SK-N-DZ (cell line): ENCODE results near the gene LGMN.

Source experiments
- DNase-seq: peaks from one replicate; pipeline ENCODE4 v3.0.0-alpha.2; 2015; ENCODE audit warnings: low spot score

The LGMN gene

DNA sequence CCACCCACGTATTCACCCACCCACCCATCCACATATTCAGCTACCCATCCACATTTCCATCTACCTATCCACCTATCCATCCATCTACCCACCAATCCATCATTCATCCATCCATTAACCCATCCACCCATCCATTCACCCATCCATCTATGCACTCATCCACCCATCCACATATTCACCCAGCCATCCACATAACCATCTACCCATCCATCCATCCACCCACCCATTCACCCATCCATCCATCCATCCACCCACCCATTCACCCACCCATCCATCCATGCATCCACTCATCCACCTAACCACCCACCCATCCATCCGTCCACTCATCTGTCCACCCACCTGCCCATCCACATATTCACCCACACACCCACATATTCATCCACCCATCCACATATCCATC is 70.5 kb downstream of the LGMN start:
- no peak for DNase-seq

DNA sequence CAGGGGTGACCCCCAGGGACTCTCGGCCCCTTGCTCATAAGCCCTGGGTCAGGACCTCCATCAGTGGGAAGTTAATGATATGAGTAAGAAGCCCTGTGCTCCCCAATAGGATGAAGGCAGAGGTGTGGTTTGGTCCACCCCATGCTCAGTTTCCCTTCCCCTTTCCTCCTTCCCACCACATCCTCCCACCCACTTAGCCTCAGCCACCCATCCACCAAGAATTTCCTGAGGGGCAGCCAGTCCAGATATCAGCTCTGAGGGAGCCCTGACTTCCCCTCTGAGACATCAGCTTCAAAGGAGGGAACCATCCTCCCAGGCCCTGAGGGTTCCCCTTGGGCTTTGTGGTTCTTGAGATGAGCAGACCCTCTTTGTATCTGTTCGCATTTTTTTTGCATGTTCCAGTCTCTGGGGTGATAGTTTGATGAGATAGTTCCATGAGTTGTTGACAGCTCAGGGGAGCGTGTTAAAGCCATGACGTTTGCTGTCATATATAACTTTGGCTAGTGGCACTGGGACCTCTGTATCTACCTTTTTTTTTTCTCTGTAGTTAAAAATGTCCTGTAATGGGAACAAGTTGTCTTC is 71.2 kb downstream of the LGMN start:
- DNase-seq = no peak

DNA sequence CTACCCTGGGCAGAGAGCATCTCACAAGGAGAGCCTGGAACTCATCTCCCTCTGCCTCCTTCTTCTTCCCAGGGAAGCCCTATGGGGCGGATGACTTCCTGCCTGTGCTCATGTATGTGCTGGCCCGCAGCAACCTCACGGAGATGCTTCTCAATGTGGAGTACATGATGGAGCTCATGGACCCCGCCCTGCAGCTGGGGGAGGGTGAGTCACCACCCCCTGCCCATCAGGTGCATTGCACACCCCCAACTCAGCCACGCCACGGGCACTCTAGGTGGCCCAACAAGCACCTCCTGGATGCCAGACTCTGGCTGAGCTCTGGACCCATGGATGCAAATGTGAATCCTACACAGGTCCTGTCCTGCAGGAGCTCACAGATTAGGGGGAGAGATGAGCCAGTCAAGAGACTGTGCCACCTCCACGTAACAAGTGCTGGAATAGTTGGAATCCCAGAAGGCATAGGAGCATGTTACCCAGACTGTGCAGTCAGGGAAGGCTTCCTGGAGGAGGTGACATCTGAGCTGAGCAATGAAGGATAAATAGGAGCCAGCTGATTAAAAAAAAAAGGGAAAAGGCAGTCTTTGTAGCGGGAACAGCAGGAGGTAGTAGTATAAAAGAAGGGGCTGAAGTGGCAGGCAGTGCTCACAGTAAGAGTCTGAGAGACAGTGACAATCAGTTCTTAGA is 71.9 kb downstream of the LGMN start:
- DNase-seq = no peak

DNA sequence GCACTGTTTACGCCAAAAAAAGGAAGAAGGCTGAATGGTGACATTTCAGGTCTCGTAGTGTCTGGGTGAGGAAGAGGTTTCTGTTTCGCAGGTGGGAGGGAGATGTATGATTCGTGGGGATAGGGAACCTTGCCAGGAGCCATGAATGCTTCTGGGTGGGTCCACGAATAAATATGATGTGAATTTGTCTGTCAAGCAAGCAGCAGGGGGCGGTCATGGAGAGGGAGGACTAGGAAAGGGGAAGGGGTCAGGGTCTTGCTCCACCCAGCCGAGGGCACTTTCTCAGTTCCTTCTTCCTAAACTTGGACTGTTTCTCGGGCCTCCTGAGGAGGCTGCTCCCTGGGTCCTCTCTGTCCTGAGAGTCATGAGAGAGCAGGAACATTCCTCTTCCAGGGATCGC is 72.5 kb downstream of the LGMN start:
- DNase-seq = no peak

DNA sequence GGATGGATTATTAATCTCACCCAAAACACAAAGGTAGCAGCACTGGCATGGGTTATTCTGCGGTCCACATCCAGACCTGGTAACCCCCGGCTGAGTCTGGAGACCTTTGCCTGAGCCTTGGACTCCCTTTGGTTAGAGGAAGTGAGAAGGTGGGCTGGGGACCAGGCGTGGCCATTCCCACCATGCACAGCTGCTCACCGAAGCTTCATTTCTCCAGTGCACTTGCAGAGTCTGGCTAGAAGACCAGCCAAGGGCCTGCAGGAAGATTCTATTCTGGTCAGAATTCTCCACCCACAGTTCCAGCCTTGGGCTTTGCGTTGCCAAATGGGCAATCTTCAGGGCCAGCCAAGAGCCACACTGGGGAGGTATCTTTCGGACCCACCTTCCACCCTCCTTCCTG is 73.0 kb downstream of the LGMN start:
- DNase-seq = no peak

DNA sequence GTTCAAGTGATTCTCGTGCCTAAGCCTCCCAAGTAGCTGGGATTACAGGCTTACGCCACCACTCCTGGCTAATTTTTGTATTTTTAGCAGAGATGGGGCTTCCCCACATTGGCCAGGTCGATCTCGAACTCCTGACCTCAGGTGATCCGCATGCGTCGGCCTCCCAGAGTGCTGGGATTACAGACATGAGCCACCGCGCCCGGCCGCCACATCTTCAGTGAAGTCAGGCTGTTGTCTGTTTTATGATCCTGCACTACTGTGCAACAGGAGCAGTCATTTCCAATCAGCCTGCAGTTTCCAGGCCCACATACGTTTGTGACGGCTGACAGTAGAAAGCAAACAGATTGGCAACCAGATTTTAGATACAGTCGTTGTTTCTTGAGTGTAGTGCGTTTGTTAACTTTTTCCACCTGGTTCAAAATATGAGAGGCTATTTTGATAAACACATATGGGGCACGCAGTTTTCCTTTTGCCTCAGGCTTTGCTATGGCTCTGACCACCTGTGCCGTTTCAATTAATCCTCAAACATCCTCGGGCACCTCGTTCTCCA is 74.8 kb downstream of the LGMN start:
- DNase-seq = no peak

DNA sequence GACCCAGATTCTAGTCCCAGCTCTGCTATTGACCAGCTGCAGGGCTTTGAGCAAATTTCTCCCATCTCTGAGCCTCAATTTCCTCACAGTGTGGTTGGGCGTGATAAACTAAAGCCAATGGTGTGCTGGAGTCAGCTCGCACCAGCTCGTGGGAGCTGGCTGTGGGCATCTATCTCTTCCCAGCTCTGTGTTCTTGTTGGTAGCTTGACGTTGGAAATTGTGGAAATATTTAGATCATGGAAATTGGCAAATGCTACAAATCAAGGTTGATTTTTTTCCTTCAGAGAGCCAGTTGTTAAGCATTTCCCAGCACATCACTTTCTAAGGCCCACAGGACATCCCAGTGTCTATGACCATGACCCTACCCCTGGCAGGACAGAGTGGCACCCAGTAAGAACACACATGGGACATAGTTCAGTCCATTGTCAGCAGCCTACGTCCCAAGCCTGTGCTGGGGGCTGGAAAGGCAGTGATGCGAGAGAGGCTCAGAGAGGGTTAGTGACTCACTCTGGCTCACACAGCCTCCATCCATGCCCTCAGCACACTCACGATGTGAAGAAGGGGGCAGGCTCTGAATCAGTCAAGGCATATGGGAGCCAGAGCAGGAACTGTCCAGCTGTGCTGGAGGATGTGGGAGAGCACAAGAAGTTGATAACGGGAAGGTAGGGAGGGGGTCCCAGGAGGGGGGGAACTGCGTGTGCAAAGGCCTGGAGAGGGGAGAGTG is 77.6 kb downstream of the LGMN start:
- DNase-seq = no peak

DNA sequence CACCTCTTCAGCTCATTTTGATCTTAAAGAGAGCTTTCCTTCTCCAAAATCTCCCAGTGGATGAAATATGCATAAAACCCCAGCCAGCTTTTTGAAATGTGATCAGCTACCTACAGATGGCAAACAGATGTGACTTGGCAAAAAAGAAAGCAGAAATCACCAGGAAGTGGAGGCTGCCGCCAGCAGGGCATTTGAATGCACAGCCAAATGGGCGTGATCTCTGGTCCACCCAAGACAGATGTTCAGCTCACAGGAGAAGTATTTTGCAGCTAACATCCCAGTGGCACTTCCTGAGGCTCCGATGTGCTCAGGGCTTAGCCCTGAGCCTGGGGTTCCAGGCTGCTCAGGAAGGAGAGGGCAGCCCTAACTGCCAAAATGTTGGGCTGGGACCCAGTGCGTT is 78.3 kb downstream of the LGMN start:
- no peak for DNase-seq

DNA sequence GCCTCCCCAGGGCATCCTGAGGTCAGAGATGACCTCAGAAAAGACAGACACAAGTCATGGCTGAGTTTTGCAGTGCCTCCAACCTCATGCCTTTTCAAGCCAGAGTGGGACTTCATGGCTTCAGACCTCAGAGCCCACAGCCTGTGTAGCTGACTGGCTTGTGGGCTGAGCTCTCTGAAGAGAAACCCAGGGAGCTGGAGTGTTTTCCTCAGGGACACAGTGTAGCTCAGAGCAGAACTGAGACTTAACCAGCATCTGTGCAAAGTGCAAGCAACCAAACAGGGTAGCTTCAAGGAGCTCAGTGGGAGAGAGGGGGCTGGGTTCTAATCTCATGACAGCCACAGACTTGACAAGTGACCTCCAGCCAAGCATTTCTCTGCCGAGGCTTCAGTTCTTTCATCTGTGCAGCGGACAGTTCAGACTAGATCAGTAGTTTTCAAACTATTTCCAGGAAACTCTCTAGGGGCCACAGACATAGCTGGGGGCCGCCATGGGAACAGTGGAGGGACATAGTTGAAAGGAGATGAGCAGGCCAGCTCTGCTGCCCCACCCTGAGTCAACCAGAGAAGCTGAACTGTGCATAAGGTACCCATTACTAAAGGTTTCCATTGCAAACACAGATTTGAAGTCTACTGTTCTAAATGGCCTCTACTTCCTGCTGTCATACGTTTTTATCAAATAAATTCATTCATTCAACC is 80.0 kb downstream of the LGMN start:
- DNase-seq = no peak

DNA sequence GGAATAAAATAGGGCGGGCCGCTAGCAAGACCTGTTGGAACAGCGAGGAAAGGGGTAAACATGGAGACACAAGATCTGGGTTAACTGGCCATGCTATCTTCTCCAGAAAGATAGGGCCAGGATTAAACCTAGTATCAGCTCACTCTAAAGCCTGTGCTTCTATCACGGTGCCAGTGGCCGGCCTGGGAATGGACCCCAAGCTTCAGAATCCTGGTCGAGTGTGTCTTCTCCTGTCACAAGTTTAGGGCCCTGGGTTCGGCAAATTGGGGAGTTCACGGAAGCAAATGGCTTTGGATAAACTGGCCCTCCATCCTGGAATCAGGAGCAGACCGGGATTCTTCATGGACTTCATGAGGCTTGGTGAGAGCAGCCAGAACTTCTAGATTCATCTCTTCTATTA is 82.2 kb downstream of the LGMN start:
- no peak for DNase-seq

DNA sequence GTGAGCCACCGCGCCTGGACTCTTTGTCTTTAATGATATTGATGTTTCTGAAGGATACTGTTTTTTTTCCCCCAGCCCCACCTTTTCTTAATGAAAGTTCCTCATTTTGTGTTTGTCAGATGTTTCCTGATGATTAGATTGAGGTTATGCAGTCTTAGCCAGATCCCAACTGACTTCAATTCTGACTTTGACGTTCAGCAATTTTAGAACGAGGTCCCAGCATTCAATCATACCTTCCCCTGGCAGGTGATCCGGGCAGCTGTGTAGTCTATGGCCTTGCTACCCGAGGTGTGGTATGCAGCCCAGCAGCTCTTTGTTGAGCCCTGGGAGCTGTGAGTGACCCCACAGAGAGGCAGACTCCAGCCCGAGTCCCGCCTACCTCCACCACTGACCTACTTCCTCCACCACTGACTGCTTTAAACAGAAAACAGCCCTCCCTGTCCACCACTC is 82.7 kb downstream of the LGMN start:
- DNase-seq = peak; percentile 23

DNA sequence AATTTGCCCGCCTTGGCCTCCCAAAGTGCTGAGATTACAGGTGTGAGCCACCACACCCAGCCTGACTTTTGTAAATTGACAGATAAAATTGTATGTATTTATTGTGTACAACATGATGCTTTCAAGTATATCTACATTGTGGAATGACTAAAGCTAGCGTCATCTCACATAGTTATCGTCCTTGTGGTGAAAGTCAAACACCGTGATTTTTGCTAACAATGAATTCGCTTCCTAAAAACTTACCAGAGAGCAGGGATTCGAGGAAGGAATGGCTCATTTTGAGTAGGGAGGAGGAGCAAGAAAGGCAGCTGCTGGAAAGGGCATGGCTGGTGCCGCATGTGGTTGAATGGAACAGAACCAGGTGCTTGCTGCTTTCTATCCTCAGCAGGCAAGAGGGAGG is 85.4 kb downstream of the LGMN start:
- DNase-seq = no peak

DNA sequence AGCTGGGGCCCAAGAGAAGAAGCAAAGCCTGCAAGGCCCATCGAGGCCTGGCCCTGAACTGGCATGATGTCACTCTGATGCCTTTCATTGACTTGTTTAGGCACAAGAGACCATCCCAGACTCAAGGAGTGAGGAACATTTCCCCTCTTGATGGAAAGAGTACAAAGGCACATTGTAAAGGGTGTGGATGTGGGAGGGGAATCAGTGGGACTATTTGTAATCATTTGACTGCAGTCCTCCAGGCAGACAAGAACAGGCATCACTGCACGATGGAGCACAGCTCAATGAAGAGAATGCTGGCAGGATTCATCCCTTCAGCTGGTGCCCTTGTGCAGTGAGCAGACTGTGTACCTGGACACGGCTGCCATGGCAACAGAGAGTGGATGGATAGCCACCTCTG is 87.9 kb downstream of the LGMN start:
- no peak for DNase-seq

DNA sequence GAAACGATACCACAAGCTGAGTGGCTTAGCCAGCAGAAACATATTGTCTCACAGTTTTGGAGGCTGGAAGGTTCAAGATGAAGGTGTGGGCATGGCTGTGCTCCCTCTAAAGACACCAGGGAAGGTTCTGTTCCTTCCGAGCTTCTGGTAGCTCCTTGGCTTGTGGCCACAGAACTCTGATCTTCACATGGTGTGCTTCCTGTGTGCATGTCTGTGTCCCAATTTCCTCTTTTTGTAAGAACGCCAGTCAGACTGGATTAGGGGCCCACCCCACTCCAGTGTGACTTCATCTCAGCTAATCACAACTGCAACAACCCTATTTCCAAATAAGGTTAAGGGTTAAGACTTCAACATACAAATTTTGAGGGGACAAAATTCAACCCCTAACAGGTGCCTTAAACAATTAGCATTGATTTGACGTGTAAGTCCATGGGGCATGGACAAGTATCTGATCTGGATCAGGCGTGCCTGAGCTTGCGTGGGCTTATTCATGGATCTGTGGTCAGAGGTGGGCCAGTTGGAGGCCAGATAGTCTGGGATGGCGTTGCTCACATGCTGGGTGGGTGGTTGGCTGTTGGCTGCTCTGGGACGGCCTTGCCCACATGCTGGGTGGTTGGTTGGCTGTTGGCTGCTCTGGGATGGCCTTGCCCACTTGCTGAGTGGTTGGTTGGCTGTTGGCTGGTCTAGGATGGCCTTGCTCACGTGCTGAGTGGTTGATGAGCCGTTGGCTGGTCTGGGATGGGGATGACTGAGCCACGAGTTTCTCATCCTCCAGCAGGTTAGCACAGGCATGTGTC is 88.5 kb downstream of the LGMN start:
- DNase-seq = no peak

DNA sequence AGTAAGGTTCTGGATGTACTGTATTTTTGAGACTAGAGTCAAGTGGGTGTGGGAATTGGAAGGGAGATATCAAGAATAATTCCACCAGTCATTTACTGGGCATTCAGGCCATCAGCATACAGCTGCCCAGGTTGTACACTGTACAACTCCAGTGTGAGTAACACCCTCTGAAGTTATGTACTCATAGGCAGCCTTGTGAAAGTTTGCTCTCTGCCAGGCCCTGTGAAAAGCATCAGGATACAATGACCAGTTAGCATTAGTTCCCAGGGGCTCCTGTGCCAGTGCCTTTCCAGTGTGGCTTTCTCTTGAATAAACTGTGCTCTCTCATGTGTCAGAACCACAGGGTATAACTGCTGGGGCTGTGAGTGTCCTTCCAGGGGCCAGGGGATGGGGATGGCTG is 89.7 kb downstream of the LGMN start:
- no peak for DNase-seq

DNA sequence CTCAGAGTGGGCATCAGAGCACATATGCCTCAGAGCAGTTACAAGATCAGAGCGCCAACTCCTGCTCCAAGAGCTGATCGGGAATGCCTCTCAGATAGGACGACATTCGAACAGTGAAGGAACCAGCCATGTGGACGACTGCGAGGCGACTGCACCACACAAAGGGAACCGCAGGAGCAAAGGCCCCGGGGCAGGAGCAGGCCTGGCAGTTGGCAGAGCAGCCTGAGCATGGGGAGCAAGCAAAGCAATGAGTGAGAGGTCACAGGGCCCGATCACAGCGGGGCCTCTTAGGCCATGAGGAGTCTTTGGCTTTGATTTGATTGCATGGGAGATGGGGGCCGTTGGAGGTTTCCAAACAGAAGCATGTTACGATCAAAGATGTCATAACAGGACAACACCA is 90.3 kb downstream of the LGMN start:
- no peak for DNase-seq

DNA sequence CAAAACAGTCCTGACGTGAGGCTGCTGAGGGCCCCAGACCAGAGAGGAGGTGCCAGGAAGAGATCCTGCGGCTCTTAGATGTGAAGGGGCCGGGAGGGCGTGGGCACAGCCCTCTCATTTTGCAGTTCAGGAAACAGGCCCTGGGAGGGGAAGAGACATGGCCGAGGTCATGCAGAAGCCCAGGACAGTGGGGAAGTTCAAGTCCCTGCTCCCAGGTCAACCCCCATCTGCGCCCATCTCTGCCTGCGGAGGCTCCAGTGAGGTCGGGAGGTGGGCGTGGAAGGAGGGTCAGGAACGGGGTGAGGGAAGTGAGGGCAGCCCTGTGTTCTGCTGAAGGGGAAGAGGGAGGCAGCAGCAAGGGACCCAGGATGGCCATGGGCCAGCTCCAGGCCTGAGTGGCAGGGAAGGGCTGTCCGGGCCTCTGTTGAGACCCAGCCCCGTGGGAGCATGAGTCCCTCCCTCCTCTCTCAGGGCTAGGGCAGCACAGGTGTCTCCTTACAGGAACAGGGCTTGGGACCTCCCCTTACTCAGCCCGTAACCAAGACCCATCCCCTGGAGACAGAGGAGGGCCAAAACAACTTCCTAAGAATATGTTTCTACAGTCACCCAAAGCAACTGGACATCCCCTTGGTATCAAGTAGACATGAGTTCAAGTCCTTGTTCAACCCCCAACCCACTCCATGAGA is 90.8 kb downstream of the LGMN start:
- DNase-seq = no peak

DNA sequence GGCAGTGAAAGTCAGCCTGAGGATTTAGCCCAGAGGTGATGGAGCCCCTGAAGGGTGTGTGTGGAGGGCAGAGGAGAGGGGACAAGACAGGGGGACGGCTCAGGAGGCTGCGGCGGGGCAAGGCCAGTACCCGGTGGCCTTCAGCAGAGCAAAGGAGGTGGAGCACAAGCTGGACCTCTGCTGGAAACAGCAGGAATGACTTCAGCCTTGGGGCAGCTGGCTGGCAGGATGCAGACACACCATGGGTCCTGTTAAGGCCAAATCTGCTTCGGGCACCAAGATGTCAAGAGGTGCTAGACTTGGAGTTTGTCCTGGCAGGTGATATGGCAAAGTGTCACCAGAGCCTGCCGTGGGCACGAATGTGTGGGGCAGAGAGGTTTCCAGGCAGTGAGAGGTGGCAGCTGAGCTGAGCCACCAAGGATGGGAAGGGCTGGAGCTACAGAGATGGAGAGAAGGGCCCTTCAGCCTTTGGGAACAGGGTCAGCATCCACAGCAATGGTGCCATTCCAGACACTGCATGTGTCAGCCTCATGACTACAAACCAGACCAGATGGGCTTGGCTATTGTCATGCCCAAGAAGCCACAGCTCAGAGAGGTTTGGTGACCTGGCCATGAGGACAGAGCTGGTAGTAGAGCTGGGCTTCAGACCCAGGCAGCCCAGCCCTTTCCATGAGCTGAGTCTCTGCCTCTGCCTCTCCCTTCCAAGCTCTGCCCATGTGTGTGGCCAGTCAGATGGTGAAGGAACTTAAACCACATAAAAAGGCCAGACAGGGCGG is 91.9 kb downstream of the LGMN start:
- DNase-seq = no peak

DNA sequence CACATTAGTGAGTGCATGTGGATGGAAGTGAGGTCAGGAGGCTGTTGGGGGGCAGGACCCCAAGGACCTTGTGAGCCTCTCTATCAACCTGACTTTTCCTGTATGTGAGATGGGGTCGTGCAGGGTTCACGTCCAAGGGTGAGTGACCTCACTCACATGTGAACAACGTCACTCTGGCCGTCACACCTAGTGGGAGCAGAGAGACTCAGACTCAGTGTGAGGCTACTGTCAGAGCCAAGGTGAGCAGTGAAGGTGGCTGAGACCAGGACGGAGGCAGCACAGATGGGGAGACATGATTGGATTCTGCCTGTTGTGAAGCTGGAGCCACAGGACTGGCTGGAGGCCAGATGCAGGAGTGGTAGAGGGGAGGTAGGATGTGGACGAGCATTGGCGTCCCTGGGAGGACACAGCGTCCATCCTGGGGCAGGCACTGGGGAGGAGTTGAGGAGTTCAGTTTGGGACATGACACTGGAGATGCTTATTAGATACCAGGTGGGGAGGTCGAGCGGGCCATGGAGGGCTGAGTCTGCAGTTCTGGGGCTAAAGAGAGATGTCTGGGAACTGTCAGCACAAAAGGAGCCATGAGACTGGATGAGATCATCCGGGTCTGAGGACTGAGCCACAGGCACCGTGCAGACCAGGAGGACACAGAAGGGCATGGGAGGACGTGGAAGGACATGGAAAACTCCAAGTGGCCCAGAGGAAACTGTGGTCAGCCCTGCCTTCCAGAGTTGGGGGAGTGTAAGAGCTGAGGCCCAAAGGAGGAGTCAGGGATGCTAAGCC is 92.8 kb downstream of the LGMN start:
- no peak for DNase-seq
